Endothelial cell (in vitro differentiated cells): ENCODE results near the gene MARCHF9. TPM values are rescaled to one million over a fixed set of nuclear protein-coding genes. Genes with fewer than 3 reads are reported as not detected.

Experiments used
- DNase-seq: peaks from one replicate; pipeline ENCODE4 v3.0.0; 2021; ENCODE audit warnings: low spot score
- H3K27ac Mint-ChIP-seq: one replicate; pipeline ENCODE4 v1.8.0; 2021; ENCODE audit warnings: mixed read lengths, inconsistent platforms; ENCODE audit not compliant: unreplicated experiment
- H3K27me3 Mint-ChIP-seq: one replicate; pipeline ENCODE4 v1.8.0; 2021; ENCODE audit warnings: mild to moderate bottlenecking, moderate library complexity, mixed read lengths, inconsistent platforms; ENCODE audit not compliant: unreplicated experiment
- H3K36me3 Mint-ChIP-seq: one replicate; pipeline ENCODE4 v1.8.0; 2021; ENCODE audit warnings: mild to moderate bottlenecking, low read depth, mixed read lengths, inconsistent platforms; ENCODE audit not compliant: unreplicated experiment
- H3K4me1 Mint-ChIP-seq: one replicate; pipeline ENCODE4 v1.8.0; 2021; ENCODE audit warnings: mild to moderate bottlenecking, mixed read lengths, inconsistent platforms; ENCODE audit not compliant: unreplicated experiment
- H3K4me3 Mint-ChIP-seq: one replicate; pipeline ENCODE4 v1.8.0; 2021; ENCODE audit warnings: mild to moderate bottlenecking, mixed read lengths, inconsistent platforms; ENCODE audit not compliant: unreplicated experiment
- H3K9me3 Mint-ChIP-seq: one replicate; pipeline ENCODE4 v1.8.0; 2021; ENCODE audit warnings: mixed read lengths, inconsistent platforms; ENCODE audit not compliant: unreplicated experiment
- total RNA-seq: library from RNA; stranded (reverse); fragmentation: NEBNext Ultra II Directional; extraction: Animal tissue kit (Norgen Biotek cat#: 25700); gene quantifications from one replicate; pipeline ENCODE4 v1.2.1, GENCODE V29; 2021; ENCODE audit not compliant: unreplicated experiment
- TF ChIP-seq, protein P1 (sequence below): fragments of 200-600 bp; sonication (generic); IDR thresholded peaks from one replicate; pipeline ENCODE4 v1.5.0; 2021; ENCODE audit warnings: antibody characterized with exemption; ENCODE audit not compliant: unreplicated experiment

MARCHF9 gene
- total RNA-seq, 1 donor from 2014 or later = 2.3 TPM

- Mint-ChIP-seq H3K9me3 (no peaks in the 10 kb centered on the region), H3K4me1 (peaks cover 15% of the 10 kb centered on the region), H3K4me3 (peak overlapping the region; percentile 100), H3K36me3 (peaks cover 30% of the 10 kb centered on the region), H3K27ac (peak overlapping the region; percentile 61), H3K27me3 (peaks cover 2% of the 10 kb centered on the region)
- TF ChIP-seq, protein P1, sequence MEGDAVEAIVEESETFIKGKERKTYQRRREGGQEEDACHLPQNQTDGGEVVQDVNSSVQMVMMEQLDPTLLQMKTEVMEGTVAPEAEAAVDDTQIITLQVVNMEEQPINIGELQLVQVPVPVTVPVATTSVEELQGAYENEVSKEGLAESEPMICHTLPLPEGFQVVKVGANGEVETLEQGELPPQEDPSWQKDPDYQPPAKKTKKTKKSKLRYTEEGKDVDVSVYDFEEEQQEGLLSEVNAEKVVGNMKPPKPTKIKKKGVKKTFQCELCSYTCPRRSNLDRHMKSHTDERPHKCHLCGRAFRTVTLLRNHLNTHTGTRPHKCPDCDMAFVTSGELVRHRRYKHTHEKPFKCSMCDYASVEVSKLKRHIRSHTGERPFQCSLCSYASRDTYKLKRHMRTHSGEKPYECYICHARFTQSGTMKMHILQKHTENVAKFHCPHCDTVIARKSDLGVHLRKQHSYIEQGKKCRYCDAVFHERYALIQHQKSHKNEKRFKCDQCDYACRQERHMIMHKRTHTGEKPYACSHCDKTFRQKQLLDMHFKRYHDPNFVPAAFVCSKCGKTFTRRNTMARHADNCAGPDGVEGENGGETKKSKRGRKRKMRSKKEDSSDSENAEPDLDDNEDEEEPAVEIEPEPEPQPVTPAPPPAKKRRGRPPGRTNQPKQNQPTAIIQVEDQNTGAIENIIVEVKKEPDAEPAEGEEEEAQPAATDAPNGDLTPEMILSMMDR = no peak
- no peak for DNase-seq
Observed at GRCh38 chr12:57783466-57783801, 28.5 kb downstream of the MARCHF9 start.

- no peak for DNase-seq
- peaks cover 15% of the 10 kb centered on the region for H3K4me1 Mint-ChIP-seq
- no peaks in the 10 kb centered on the region for H3K9me3 Mint-ChIP-seq
- H3K4me3 Mint-ChIP-seq = peak overlapping the region; percentile 31
- H3K27ac Mint-ChIP-seq = no peak overlapping the region
- H3K27me3 Mint-ChIP-seq = peaks cover 2% of the 10 kb centered on the region
- peaks cover 30% of the 10 kb centered on the region for H3K36me3 Mint-ChIP-seq
- TF ChIP-seq, protein P1 = no peak
Observed at GRCh38 chr12:57783861-57784260, 29.0 kb downstream of the MARCHF9 start.

DNA sequence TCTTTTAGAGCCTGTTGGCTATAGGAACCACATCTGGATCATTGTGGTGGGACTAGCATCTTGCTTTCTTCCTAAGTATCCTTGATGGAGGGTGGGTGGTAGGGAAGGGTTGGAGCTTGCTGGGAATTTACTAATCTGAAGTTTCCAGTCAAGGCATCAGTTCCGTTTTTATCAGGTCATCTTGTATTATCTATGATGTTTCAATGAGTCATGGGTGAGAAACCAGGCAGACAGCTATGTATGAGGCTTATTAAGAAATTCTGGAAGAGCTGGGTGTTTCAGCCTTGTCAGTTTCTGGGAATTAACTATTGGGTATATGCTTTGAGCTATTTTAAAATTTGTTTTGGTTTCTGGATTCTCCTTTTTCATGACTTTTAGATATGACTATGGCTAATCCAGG lies 39.0 kb downstream of the MARCHF9 start:
- Mint-ChIP-seq H3K27me3 (no peaks in the 10 kb centered on the region), H3K36me3 (peaks cover 28% of the 10 kb centered on the region), H3K9me3 (no peaks in the 10 kb centered on the region), H3K27ac (no peak overlapping the region), H3K4me3 (no peak overlapping the region), H3K4me1 (no peaks in the 10 kb centered on the region)
- no peak for DNase-seq
- TF ChIP-seq, protein P1 = no peak

- Mint-ChIP-seq H3K27me3 (no peaks in the 10 kb centered on the region), H3K4me1 (no peaks in the 10 kb centered on the region), H3K9me3 (no peaks in the 10 kb centered on the region), H3K36me3 (peaks cover 34% of the 10 kb centered on the region), H3K4me3 (no peak overlapping the region), H3K27ac (no peak overlapping the region)
- no peak for DNase-seq
- TF ChIP-seq, protein P1 = no peak
Observed at GRCh38 chr12:57795354-57795753, 40.5 kb downstream of the MARCHF9 start.

DNA sequence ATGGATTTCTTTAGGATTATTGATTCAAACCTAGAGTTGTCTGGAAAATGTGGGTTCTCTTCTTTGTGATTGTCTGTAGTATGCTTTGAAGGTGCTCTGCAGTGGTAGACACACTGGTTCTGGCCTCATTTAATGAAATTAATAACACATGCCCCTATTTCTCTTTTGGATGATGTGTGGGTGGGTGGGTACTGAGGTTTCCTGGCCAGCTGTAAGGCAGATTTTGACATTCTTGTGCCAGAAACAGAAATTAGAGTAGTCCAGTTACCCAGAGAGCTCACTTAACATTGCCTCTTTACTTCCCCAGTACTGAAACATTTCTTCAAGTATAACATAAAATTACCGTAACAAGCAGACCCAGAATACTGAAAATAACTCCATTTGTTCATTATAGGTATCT lies 42.1 kb downstream of the MARCHF9 start:
- Mint-ChIP-seq H3K36me3 (peaks cover 35% of the 10 kb centered on the region), H3K4me1 (no peaks in the 10 kb centered on the region), H3K9me3 (no peaks in the 10 kb centered on the region), H3K4me3 (no peak overlapping the region), H3K27ac (no peak overlapping the region), H3K27me3 (no peaks in the 10 kb centered on the region)
- TF ChIP-seq, protein P1 = no peak
- no peak for DNase-seq
